GM19023 (cell line): Measurements from ENCODE around the gene ZNF385D.

Source experiments
- ATAC-seq: cut with Tn5 transposase; IDR thresholded peaks from one replicate; pipeline ENCODE4 v1.9.1; 2021; ENCODE audit warnings: mild to moderate bottlenecking, moderate library complexity; ENCODE audit not compliant: unreplicated experiment

ZNF385D gene

DNA sequence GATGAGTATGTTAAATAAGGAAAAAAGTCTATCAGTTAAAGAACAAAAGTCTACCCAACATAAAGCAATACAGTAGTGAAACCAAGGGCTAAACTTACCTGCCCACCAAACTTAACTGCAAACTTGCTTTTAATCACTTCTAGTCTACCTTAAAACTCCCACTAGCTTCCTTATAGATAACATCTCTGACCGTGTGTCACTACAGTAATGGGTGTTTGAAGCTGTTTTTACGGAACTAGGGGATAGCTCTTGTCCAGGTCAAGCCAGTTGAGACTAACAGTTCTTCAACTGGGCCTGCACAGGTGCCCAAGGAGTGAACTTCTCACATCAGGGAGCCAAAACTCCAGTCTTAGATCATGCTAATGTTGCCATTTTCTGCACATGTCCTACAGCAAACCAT, 132.3 kb downstream of the ZNF385D start:
- no peak for ATAC-seq

DNA sequence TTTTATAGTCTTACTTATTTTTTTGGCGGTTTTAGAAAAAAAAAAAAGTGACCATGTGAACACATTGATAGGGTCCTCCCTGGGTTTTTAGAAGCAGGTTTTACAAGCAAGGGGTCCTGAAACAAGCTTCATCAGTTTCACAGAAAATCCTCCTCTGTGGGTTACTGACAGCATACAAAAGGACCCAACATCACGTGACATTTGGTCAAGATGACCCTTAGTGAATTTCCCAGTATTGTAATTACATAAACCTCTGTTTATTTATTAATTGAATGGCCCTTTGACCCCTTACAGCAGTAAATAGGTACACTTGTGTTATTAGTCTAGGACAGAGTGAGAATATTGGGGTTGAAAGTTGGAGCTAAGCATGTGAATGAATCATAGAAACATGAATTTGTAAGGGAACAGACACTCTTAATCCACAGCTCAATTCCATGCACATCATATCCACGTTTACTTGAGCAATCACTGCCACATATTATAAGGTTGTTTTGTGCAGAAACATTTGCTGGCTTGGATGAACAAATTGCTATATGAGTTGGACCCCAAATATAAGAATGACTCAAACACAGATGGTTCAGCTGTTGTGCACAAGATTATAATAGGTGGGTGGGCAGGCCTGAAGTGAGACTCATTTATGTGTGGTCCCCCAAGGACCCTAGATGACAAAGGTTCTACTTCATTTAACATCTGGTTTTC, 137.5 kb downstream of the ZNF385D start:
- no peak for ATAC-seq

DNA sequence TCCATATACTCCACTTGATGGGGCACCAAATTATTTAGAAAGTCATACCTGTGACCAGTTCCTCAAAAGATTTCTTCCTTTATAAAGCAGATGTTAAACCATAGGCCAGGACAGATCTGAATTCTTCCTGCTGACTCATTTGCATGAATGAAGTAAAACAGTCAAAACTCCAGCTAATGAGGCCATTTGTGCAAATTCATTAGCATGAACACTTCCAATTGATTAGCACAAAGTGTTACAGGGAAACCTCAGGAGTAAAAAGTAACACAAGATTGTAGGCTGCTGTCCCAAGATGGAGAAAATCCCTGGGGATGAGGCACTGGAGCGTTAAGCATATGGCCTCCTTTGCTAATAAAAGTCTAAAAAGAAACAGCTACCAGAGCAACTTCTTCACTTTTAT, 149.8 kb downstream of the ZNF385D start:
- ATAC-seq, result no peak

DNA sequence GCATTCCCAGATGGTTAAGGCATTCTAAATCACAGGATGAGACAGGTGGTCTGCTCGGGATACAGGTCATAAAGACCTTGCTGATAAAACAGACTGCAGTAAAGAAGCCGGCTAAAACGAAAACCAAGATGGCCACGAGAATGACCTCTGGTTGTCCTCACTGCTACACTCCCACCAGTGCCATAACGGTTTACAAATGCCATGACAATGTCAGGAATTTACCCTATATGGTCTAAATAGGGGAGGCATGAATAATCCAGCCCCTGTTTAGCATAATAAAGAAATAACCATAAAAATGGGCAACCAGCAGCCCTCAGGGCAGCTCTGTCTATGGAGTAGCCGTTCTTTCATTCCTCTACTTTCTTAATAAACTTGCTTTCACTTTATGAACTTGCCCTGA, 151.1 kb downstream of the ZNF385D start:
- ATAC-seq, result no peak

DNA sequence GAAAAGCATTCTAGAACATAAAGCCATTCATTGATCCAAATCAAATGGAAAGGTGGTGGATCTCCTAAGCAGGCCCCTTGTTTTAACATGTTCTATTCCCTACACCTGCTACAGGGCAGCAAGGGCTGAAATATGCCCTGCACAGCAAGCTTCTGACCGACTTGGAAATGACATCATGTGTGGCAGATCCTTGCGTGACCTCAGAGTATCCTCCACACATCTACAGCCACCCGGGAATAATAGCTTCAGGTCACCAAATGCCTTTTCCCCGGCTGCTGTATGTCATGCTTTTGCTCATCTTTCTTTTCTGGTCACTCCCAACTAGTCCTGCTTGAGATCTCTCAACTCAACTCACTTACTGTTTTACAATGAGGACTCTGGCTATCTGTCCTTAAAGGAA, 158.2 kb downstream of the ZNF385D start:
- no peak for ATAC-seq

DNA sequence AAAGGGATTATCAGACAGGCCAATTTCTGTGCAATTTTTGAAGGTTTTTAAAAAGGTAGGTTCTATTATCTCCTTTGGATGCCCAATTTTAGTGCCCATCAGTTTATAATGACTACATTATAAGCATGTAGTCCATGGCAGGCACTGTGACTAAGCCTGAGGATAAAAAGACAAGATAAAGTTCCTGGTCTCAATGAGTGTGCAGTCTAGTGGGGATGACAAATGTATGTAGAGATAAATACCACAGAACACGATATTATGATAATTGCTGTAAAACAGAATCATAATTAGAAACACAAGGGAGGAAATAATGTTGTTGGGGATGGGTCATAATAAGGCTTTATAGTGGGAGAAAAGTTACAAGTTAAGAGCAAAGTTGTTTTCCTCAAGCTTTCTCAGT, 163.1 kb downstream of the ZNF385D start:
- ATAC-seq, result no peak

DNA sequence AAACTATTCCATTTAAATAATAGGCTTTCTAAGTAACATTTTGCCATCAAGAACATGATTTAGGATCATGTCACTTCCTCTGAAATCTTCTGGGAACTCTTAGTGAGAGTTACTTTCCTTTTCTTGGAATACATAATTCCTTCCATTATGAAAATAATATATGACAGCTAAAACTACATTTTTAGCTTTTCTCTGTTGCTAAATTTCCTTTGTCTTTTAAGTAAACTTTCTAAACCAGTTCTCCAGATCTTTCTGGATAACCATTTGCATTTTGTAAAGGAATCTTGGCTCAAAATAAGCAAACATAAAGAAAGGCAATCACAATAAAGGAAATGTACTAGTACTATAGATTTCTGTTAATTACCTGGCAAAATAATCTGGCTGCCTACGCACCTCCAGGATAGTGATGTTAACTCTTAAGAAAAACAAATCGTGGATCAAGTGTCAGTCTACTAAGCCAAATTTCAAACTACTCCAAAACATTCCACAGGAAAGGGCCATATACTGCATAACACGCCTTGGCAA, 165.7 kb downstream of the ZNF385D start:
- ATAC-seq, result no peak

DNA sequence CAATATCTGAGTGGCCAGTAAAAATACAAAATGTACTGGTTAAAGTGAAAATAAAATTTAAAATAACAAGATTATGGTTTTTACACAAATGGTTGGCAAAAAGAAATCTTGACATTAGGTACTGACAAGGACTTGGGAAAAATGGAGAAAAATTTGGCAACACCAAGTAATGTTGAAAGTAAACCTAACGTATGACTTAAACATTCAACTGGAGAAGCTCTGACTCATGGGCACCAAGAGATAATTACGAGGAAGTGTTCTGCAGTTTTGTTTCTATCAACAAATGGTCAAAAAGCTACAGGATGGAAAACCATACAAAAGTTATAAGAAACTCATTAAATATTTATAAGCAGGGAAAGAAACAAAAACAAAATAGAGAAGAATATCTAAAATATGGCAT, 177.7 kb downstream of the ZNF385D start:
- no peak for ATAC-seq

DNA sequence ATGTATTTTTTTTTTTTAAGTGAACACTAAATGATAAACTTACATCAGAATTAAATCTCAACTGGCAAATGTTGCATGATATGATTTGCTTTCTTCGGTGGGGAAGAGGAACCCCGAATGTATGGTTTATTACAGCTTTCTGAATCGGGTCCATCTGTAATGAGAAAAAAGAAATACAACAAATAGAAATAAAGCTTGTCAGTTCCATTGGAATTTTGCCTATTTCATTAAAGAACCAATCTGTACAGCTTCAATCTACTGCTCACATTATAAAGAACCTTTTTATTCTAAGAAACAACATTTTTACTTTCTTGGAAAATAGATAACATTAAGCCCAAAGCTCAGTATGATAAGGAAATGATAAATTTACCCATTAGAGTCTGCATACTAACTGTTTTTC, 186.5 kb downstream of the ZNF385D start:
- ATAC-seq, result no peak

DNA sequence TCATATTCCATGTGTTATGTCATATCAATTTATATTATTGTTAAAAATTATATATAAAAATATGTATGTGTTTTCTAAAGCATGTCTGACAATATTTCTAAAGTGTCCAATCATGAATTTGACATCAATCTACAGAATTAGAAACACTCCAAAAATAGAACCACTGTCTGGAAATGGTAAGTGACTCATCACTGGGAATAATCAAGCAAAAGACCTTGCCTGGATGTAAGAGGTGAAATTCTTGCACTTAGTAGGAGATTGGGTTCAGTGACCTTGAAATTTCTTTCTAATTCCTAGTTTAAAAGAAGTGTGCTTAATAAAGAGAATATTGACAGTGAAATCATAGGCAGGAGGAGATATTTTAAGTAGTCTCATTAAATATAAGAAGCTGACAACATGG, 188.8 kb downstream of the ZNF385D start:
- no peak for ATAC-seq

DNA sequence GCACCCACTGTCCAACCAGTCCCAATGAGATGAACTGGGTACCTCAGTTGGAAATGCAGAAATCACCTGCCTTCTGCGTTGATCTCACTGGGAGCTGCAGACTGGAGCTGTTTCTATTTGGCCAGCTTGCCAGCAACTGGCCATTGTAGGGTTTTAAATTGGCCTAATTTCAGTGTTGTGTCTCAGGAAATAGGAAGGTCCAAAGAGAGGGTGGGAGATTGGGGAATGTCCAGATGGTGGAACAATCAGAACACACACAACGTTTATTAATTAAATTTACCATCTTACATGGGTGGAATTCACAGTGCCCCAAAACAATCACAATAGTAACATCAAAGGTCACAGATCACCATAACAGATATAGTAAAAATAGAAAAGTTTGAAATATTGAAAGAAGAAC, 189.5 kb downstream of the ZNF385D start:
- ATAC-seq, result no peak

DNA sequence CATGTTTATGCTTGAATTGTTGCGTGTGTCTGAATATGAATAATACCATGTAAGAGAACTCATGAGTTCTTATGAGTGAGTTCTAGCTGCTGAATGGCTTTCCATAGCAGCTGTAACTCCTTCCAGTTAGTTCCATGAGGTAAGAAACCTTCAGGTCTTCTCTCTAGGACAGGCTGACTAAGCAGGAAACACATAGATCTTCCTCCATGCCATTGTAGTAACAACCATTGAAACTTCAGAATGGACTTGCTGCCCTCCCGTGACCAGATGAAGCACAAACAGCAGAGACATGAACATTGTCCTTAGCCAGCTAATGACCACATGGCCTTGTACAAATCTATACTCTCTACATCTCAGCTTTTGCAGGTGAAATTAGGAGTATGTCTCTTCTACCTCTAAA, 200.0 kb downstream of the ZNF385D start:
- no peak for ATAC-seq

DNA sequence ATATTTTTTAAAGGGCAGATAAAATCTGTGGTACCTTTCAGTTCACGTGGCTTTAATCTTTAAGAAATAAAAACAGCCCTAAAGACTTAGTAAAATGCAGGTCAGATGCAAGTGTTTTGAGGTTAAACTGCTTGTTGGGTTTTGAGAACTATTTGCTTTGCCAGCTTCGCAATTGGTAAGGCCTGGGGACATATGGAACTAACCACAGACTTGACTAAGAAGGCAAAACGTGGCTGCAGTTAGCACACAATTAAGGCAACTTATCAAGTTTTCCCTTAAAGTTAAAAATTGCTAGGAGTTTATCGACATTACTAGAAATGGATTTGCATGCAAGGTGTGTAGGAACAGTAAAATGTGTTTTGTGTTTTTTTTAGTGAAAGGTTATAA, 206.9 kb downstream of the ZNF385D start:
- no peak for ATAC-seq

DNA sequence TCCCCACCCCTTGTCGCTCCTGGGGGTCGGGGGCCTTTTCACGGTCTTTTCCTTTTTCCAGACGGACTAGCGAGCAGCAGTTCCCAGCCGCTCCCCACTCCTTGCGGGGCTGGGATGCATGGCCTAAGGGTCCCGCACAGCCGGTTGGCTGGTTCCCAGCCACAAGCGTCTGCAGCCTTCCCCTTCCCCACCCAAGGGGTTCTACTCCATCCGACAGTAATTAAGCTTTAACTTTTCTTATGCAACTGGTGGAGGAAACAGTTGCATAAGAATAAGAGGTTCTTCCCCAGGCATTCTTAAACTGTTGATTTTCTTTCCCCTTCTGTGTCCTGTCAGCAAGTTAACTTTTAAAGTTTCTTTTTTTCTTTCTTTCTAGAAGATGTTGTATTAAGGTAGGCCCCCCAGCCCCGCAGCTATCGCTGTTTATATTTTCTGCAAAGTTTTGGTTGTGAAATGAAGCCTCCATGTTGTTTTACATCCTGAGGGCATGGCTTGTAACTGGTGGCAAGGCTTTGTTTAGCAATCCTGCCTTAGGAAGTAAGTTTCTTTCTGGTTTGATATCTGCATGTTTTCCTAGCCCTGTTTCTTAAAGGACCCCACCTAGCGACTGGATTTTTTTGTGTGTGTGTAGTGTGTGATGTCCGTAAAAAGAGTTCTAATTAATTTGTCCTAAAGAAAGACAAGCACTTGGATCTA, 207.5 kb downstream of the ZNF385D start:
- ATAC-seq, result no peak

DNA sequence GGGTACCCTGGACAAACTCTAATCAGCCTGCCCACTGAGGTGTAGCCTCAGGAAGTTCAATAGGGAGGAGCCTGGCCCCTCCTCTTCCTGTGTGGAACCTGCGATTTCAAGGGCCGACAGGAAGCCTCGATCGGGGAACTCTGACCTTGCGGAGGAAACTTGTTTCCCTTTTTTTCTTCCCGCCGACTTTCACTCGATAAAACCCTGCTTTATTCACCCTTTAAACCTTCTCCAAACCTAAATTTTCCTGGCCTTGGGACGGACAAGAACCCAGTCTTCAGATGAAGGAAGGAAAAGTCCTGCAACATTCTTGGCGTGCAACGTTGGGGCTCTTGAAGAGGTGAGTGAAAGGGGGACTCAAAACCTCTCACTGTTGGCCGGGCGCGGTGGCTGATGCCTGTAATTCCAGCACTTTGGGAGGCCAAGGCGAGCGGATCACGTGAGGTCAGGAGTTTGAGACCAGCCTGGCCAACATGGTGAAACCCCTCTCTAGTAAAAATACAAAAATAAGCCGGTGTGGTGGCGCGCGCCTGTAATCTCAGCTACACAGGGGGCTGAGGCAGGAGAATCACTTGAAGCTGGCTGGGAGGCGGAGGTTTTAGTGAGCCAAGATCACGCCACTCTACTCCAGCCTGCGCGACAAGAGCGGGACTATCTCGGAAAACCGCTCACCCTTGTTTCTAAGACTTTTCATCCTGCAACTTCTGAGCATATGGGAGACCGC, 208.2 kb downstream of the ZNF385D start:
- ATAC-seq, result no peak

DNA sequence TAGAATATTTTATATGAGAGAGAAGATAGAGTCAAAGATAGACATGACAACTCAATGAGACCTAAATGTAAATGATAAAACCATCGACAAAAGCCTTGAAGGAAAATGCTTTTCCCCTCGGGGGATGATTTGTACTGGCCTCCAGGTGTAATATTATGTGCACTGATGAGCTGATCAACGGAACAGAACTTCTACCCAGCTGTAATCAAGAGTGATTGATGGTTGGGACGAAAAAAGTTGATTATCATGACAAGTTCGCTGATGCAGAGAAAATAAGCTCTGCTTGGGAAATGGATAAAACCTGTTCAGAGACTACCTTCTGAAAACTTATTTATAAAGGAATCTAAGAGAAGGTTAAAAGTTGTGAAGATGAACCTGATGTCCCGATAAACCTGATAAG, 210.7 kb downstream of the ZNF385D start:
- ATAC-seq, result no peak

DNA sequence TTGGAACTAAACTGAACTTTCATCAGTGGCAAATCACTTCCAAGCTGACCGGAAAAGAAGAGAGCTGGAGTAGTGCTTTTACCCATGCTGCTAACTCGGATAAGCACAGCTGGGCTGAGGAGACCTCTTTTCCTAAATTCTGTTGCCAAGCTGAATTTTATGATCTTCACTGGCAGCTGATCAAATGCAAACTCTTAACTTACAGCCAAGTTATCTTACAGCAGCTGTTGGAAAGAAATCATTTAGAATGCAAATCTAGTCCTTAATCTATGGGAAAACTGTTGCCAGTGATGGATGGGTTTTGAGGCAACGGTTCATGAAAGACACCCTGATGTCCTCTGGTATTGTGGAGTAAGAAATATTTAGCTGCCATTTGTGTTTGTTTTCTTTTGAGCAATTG, 216.5 kb downstream of the ZNF385D start:
- ATAC-seq, result no peak

DNA sequence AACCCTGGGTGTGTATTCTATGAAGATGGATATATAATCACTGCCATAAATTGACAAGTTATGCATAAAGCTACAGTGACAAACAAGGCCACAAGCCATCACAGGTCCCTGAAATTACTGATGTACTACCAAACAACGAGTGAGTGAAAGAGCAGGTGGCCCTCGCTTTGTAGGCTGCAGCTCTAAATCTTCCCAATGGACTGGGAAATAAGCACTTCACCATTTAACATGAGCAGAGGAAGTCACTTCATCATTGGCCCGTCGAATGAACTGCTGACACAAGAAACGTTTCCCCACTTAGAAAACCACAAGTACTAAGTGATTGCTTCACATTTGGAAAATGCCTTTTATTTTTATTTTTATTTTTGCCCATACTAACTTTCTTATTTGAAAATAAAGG, 218.0 kb downstream of the ZNF385D start:
- no peak for ATAC-seq

DNA sequence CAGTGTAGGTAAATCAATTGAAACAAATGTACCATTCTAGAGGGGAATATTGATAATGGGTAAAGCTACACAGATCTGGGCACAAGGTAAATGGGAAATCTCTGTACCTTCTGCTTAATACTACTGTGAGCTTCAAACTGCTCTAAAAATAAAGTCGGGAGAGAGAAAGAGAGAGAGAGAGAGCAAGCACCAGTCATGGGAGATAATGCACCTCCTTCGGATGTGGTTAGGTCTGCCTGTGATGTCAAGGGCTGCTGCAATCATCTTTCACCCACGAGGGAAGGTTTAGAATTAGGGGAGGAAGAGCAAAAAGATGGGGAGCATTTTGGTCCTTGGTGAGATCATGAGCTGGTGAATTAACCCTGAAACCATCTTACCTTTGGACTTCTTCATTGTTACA, 219.1 kb downstream of the ZNF385D start:
- ATAC-seq, result no peak

DNA sequence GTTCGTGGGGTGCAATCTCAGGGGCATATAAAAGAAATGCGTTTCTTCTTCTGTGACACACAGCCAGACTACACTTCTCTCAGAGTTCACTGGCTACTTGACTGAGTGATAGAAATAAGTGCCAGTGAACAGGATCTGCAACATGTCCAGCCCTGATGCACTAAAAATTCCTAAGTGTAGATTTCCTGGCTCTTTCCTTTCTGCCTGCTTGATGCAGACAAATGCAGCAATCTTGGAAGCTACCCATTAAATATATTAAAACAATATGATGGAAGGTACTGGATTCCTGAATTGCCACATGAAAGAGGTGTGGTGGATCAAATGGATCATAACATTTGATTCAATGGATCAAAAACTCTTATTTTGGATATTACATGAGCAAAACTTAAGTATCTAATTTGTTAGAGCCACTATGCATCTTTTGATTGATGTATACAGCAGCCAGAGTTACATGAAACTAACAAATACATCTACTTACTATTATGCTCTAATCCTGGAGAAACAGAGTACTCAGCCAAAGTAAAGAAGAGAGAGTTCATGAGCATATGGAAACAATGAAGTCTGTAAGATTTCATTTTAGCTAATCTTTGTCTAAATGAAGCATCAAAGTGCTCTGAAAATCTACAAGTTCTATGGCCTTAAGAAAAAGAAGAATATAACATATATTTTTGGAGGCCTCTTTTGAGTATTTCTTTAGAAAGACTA, 222.6 kb downstream of the ZNF385D start:
- ATAC-seq, result no peak

DNA sequence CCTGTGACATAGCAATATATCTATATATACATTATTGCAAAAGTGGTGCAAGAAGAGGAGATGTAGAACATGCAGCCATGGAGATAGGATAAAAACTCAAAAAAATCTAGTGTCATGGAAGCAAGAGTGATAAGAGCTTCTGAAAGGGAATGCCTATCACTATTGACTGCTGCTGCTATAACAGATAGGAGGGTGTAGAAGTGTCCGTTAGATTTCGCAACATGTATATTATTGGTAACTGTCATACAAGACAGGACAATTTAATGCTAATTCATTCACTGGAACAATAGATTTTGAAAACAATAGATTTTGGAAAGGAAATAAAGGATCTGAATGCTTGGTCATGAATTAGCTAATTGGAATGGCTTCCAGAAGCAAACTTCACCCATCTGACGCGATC, 224.5 kb downstream of the ZNF385D start:
- ATAC-seq, result no peak
